Neutrophil (primary cell): ENCODE data around the gene DSN1.
A peak's percentile ranks its signal among the peaks of the same experiment; 100 is the strongest.

ENCODE experiments used
- H3K27ac ChIP-seq: fragments of 200-600 bp; sonication (generic); 2 replicates; pipeline ENCODE4 v1.5.1; 2016; ENCODE audit warnings: mild to moderate bottlenecking, moderate library complexity
- H3K27me3 ChIP-seq: fragments of 200-600 bp; sonication (generic); 2 replicates; pipeline ENCODE4 v1.6.0; 2016; ENCODE audit warnings: mild to moderate bottlenecking
- H3K36me3 ChIP-seq: fragments of 200-600 bp; sonication (generic); 2 replicates; pipeline ENCODE4 v1.5.1; 2017
- H3K4me1 ChIP-seq, 2 experiments: fragments of 200-600 bp in 1 of 2; sonication (generic) in 1 of 2; 1 replicate in 1 of 2; 2 replicates in 1 of 2; pipeline versions ENCODE4 v1.5.1 to v1.6.1; 2013 to 2016; ENCODE audit warnings: low read depth in 1 of 2, low read length in 1 of 2, mild to moderate bottlenecking in 1 of 2, moderate library complexity in 1 of 2; ENCODE audit not compliant: control insufficient read depth in 1 of 2, insufficient read depth in 1 of 2
- H3K4me3 ChIP-seq, 2 experiments: fragments of 200-600 bp in 1 of 2; sonication (generic) in 1 of 2; 1 replicate in 1 of 2; 2 replicates in 1 of 2; pipeline ENCODE4 v1.5.1; 2013 to 2016; ENCODE audit warnings: low read depth in 1 of 2, low read length in 1 of 2, mild to moderate bottlenecking in 1 of 2, moderate library complexity in 1 of 2
- H3K9me3 ChIP-seq: fragments of 200-600 bp; sonication (generic); 2 replicates; pipeline ENCODE4 v1.5.1; 2016
- TF ChIP-seq, protein P1 (sequence below): fragments of 200-600 bp; sonication (generic); IDR thresholded peaks from 2 replicates; pipeline ENCODE4 v1.5.1; 2016; ENCODE audit warnings: antibody characterized with exemption

DSN1 gene

DNA sequence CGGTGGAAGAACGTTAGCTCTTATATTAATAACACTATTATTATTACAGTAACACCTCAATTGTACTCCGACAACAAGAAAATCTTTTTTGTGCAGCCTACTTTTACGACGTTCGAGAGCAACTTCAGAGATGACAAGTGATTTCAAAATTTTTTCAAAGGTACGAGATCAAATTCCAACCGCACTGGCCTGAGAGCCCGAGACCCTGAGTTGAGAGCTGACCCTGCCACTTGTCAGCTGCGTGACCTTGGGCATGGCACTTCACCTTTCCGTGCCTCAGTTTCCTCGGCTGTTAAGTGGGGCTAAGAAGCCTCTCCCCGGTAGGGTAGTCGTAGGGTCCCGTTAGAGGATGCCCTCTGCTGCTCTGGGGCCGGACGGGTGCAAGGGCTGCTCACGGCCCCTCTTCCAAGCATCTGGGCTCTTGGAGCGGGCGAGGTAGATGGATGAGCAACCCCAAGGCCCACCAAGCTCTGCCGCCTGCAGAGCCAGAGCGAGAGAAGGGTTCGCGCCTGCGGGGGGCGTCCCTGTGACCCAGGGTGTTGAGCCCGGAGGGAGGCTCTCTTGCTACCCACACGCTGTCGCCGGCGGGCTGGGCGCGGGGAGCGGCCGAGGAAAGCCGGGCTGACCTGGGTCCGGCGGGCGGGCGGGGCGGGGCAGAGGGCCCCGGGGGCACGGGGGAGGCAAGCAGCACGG lies 28.2 kb downstream of the DSN1 start:
- H3K4me1 ChIP-seq: peaks cover 13 to 17% of the 10 kb centered on the region in 2 experiments
- H3K9me3 ChIP-seq: no peaks in the 10 kb centered on the region
- TF ChIP-seq, protein P1, sequence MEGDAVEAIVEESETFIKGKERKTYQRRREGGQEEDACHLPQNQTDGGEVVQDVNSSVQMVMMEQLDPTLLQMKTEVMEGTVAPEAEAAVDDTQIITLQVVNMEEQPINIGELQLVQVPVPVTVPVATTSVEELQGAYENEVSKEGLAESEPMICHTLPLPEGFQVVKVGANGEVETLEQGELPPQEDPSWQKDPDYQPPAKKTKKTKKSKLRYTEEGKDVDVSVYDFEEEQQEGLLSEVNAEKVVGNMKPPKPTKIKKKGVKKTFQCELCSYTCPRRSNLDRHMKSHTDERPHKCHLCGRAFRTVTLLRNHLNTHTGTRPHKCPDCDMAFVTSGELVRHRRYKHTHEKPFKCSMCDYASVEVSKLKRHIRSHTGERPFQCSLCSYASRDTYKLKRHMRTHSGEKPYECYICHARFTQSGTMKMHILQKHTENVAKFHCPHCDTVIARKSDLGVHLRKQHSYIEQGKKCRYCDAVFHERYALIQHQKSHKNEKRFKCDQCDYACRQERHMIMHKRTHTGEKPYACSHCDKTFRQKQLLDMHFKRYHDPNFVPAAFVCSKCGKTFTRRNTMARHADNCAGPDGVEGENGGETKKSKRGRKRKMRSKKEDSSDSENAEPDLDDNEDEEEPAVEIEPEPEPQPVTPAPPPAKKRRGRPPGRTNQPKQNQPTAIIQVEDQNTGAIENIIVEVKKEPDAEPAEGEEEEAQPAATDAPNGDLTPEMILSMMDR: no peak
- H3K27me3 ChIP-seq: peaks cover 14% of the 10 kb centered on the region
- peak overlapping the region; percentile 74 to 80 for H3K4me3 ChIP-seq
- peak overlapping the region; percentile 36 for H3K27ac ChIP-seq
- H3K36me3 ChIP-seq: no peaks in the 10 kb centered on the region

DNA sequence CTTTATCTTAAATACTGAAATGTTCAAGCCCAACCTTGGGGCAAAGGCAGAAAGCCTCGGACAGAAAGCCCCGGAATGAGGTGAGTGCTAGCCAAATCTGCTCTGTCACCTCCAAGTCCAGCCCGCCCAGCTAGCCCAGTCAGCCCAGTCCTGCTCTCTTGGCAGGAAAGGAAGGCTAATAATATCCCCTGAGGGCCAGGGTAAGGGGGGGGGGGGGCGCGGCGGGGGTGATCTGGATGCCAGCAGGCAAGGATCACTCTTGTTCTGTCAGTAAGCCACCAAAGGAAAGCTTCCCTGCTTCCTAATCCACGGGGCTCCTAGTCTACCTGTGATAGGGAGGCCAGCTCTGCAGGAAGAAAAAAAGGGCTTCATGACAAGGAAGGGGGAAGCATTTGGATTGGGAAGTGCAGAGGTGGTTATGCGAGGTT lies 28.8 kb downstream of the DSN1 start:
- peaks cover 14% of the 10 kb centered on the region for H3K27me3 ChIP-seq
- H3K4me1 ChIP-seq: peaks cover 13 to 17% of the 10 kb centered on the region in 2 experiments
- H3K36me3 ChIP-seq: no peaks in the 10 kb centered on the region
- TF ChIP-seq, protein P1: no peak
- H3K4me3 ChIP-seq: peak overlapping the region; percentile 74 to 80
- no peaks in the 10 kb centered on the region for H3K9me3 ChIP-seq
- H3K27ac ChIP-seq: no peak overlapping the region

DNA sequence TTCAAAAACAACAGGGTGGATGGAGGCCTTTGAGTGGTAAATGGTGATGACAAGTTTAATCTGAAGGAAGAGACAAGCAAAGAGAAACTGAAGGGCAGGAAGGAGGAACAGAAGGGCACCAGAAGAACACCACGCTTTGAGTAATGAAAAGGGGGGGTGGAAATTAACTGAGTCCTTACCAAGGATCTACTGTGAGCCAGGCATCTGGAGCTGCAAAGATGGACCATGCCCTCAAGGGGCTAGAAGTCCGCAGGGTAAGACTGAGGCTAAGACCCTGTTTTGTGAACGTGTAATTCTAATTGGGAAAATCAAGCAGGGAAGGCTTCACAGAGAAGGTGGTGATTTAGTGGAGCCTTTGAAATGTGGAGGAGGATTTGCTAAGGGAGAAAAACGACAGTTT lies 29.3 kb downstream of the DSN1 start:
- Histone ChIP-seq H3K9me3 (no peaks in the 10 kb centered on the region), H3K27ac (no peak overlapping the region), H3K4me3 (no peak overlapping the region), H3K4me1 (peaks cover 13 to 17% of the 10 kb centered on the region in 2 experiments), H3K27me3 (peaks cover 14% of the 10 kb centered on the region), H3K36me3 (no peaks in the 10 kb centered on the region)
- TF ChIP-seq, protein P1: no peak

DNA sequence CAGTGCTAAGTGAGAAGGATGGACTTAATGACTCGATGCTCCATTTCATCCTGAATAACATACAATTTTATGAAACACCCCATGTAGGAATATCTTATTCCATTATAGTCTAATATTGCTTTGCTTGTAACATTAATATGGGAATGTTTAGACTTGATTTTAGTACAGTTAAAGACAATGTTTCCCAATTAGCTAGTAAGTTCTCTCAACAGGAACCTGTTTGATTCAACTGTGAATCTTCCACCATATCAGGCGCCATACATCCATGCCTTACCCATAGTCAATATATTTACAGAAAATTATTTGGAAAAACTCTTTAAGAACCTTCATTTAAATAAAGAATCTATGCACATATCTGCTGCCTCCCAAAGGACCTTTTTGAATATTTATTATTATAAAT lies 31.0 kb downstream of the DSN1 start:
- Histone ChIP-seq H3K27ac (no peak overlapping the region), H3K4me3 (no peak overlapping the region), H3K9me3 (no peaks in the 10 kb centered on the region), H3K27me3 (peaks cover 14% of the 10 kb centered on the region), H3K4me1 (peaks cover 13 to 17% of the 10 kb centered on the region in 2 experiments), H3K36me3 (no peaks in the 10 kb centered on the region)
- TF ChIP-seq, protein P1: no peak

DNA sequence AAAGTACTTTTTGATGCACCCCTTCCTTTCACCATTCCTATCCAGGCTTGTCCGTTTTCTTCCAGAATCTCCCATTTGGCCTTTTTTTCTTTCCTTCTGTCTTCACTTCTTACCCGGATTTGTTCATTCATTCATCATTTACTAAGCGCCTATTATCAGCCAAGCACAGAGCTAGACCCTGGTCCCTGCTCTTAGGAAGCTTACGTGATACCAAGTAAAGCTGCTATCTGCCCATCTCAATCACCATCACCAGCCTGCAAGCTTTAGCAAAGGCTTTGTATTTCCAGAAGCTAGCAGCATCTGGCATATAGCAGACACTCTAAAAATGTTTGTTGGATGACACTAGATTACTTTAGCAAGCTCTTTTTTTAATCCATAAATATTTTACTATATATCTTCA lies 32.5 kb downstream of the DSN1 start:
- peaks cover 14% of the 10 kb centered on the region for H3K27me3 ChIP-seq
- no peaks in the 10 kb centered on the region for H3K9me3 ChIP-seq
- H3K27ac ChIP-seq: no peak overlapping the region
- H3K36me3 ChIP-seq: no peaks in the 10 kb centered on the region
- no peak overlapping the region for H3K4me3 ChIP-seq
- peaks cover 10 to 14% of the 10 kb centered on the region in 2 experiments for H3K4me1 ChIP-seq
- TF ChIP-seq, protein P1: no peak
